ENCODE measurements around the gene WDR33. TPM values are rescaled to one million over a fixed set of nuclear protein-coding genes. Genes with fewer than 3 reads are reported as not detected.
"Not testable (repeated sequence)": the region's sequence is repeated elsewhere in the genome, so short reads cannot be mapped to it uniquely, and the experiment has no call there.

The WDR33 gene
- total RNA-seq, 2 donors from 2014 or later: 69.2 to 71.7 TPM

GRCh38 chr2:127799926-127800325 is 11.0 kb downstream of the WDR33 start:
- Mint-ChIP-seq H3K4me1 (ENCODE audit: low read depth) (peaks cover 64% of the 10 kb centered on the region), H3K9me3 (no peaks in the 10 kb centered on the region), H3K27ac (no peak overlapping the region), H3K4me3 (no peak overlapping the region), H3K36me3 (ENCODE audit: insufficient read depth in 2 of 2) (peaks cover 0 to 12% of the 10 kb centered on the region in 2 donors), H3K27me3 (ENCODE audit: low read depth) (no peaks in the 10 kb centered on the region)
- DNase-seq (no peak), ATAC-seq (replicated peaks in 1 of 2) (no peak)

GRCh38 chr2:127796389-127796788 is 14.6 kb downstream of the WDR33 start:
- H3K4me1 Mint-ChIP-seq (ENCODE audit: low read depth): peaks cover 60% of the 10 kb centered on the region
- no peaks in the 10 kb centered on the region for H3K27me3 Mint-ChIP-seq (ENCODE audit: low read depth)
- peaks cover 0 to 19% of the 10 kb centered on the region in 2 donors for H3K36me3 Mint-ChIP-seq (ENCODE audit: insufficient read depth in 2 of 2)
- H3K4me3 Mint-ChIP-seq: peak overlapping the region in 1 of 2 donors; percentile 63
- no peaks in the 10 kb centered on the region for H3K9me3 Mint-ChIP-seq
- ATAC-seq (replicated peaks in 1 of 2) (no peak), DNase-seq (no peak)
- peak overlapping the region; percentile 98 for H3K27ac Mint-ChIP-seq

- H3K27me3 Mint-ChIP-seq (ENCODE audit: low read depth); ATAC-seq (replicated peaks in 1 of 2); H3K9me3 Mint-ChIP-seq; DNase-seq; H3K4me3 Mint-ChIP-seq; H3K36me3 Mint-ChIP-seq (ENCODE audit: insufficient read depth in 2 of 2); H3K27ac Mint-ChIP-seq: not testable (repeated sequence)
- peaks cover 55% of the 10 kb centered on the region for H3K4me1 Mint-ChIP-seq (ENCODE audit: low read depth)
These were observed 16.1 kb downstream of the WDR33 start for GRCh38 chr2:127794901-127795300.

- H3K9me3 Mint-ChIP-seq: no peaks in the 10 kb centered on the region
- no peak overlapping the region for H3K4me3 Mint-ChIP-seq
- DNase-seq (no peak), ATAC-seq (replicated peaks in 1 of 2) (no peak)
- H3K27me3 Mint-ChIP-seq (ENCODE audit: low read depth): no peaks in the 10 kb centered on the region
- peaks cover 46% of the 10 kb centered on the region for H3K4me1 Mint-ChIP-seq (ENCODE audit: low read depth)
- peak overlapping the region; percentile 73 for H3K27ac Mint-ChIP-seq
- H3K36me3 Mint-ChIP-seq (ENCODE audit: insufficient read depth in 2 of 2): peaks cover 0 to 9% of the 10 kb centered on the region in 2 donors
These were observed 18.2 kb downstream of the WDR33 start for GRCh38 chr2:127792805-127793204.

- Mint-ChIP-seq H3K27me3 (ENCODE audit: low read depth) (no peaks in the 10 kb centered on the region), H3K9me3 (no peaks in the 10 kb centered on the region), H3K27ac (peak overlapping the region; percentile 48), H3K4me1 (ENCODE audit: low read depth) (peaks cover 29% of the 10 kb centered on the region), H3K36me3 (ENCODE audit: insufficient read depth in 2 of 2) (peaks cover 0 to 6% of the 10 kb centered on the region in 2 donors), H3K4me3 (no peak overlapping the region)
- peak; percentile 6 to 7 for DNase-seq
- ATAC-seq (replicated peaks in 1 of 2): peak in 1 of 2 donors; percentile 54
These were observed 20.1 kb downstream of the WDR33 start for GRCh38 chr2:127790694-127791529.

DNA sequence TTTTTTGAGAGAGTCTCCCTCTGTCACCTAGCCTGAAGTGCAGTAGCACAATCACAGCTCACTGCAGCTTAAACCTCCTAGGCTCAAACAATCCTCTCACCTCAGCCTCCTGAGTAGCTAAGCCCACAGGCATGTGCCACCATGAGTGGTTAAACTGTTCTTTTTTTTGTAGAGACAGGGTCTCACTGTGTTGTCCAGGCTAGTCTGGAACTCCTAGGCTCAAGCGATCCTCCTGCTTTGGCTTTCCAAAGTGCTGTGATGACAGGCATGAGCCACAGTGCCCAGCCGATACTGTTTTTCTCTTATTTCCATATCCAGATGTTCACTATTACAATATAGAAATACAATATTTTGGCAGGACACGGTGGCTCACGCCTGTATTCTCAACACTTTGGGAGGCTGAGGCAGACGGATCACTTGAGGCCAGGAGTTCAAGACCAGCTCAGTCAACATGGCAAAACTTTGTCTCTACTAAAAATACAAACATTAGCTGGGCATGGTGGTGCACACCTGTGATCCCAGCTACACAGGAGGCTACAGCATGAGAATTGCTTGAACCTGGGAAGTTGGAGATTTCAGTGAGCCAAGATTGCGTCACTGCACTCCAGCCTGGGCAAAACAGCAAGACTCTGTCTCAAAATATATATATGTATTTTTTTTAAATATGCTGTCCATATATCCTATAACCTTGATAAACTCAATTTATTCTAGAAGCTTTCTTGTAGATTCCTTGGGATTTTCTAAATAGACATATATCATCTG is 24.7 kb downstream of the WDR33 start:
- Mint-ChIP-seq H3K9me3 (no peaks in the 10 kb centered on the region), H3K27me3 (ENCODE audit: low read depth) (no peaks in the 10 kb centered on the region), H3K4me1 (ENCODE audit: low read depth) (peaks cover 23% of the 10 kb centered on the region), H3K36me3 (ENCODE audit: insufficient read depth in 2 of 2) (peaks cover 0 to 2% of the 10 kb centered on the region in 2 donors), H3K4me3 (no peak overlapping the region), H3K27ac (no peak overlapping the region)
- no peak for DNase-seq
- no peak for ATAC-seq (replicated peaks in 1 of 2)

DNA sequence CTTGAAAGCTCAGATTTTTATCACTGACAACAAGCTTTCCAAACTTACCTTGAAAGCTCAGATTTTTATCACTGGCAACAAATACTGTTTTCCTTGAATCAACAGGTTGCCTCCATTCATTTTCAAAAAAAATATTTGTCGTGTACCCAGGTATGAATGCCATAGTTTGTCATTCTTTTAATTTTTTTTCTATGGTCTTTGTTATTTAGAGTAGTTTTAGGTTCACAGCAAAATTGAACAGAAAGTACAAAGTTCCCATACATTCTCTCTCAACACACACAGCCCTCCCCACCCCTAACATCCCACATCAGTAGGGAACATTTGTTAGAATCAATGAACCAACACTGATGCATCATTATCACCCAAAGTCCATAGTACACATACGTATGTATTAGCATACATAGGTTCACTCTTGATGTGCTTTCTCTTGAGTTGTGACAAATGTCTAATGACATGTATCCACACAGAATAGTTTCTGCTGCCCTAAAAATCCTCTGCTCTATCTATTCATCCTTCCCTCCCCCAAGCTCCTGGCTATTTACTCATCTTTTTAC is 25.9 kb downstream of the WDR33 start:
- no peaks in the 10 kb centered on the region for H3K9me3 Mint-ChIP-seq
- ATAC-seq (replicated peaks in 1 of 2): no peak
- H3K36me3 Mint-ChIP-seq (ENCODE audit: insufficient read depth in 2 of 2): peaks cover 0 to 2% of the 10 kb centered on the region in 2 donors
- H3K4me3 Mint-ChIP-seq: no peak overlapping the region
- peak overlapping the region; percentile 6 for H3K27ac Mint-ChIP-seq
- DNase-seq: no peak
- no peaks in the 10 kb centered on the region for H3K27me3 Mint-ChIP-seq (ENCODE audit: low read depth)
- peaks cover 19% of the 10 kb centered on the region for H3K4me1 Mint-ChIP-seq (ENCODE audit: low read depth)

GRCh38 chr2:127783101-127783500 is 27.9 kb downstream of the WDR33 start:
- H3K4me1 Mint-ChIP-seq (ENCODE audit: low read depth): peaks cover 31% of the 10 kb centered on the region

DNA sequence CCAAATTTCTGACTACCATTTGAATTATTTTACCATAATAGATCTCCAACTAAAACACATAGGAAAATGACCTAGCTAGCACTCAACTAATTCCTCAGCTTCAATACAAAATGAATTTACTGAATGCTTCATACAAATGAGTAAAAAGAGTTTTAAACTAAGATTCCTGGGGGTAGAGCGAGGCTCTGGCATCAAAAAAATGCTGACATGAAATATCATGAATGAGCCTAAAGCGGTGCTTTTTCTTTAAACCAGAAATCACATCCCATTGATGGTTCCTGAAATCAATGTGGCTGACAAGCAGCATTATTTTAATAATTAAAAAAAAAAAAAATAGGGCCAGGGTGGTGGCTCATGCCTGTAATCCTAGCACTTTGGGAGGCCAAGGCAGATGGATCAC is 32.1 kb downstream of the WDR33 start:
- Mint-ChIP-seq H3K9me3 (peaks cover 0 to 2% of the 10 kb centered on the region in 2 donors), H3K27me3 (ENCODE audit: low read depth) (no peaks in the 10 kb centered on the region), H3K36me3 (ENCODE audit: insufficient read depth in 2 of 2) (peaks cover 2 to 3% of the 10 kb centered on the region in 2 donors), H3K4me1 (ENCODE audit: low read depth) (peaks cover 38% of the 10 kb centered on the region), H3K27ac (peak overlapping the region; percentile 29), H3K4me3 (no peak overlapping the region)
- ATAC-seq (replicated peaks in 1 of 2): no peak
- DNase-seq: no peak

More at GRCh38 chr2:127783101-127783500, 27.9 kb downstream of the WDR33 start:
- Mint-ChIP-seq H3K36me3 (ENCODE audit: insufficient read depth in 2 of 2) (peaks cover 2 to 5% of the 10 kb centered on the region in 2 donors), H3K27ac (no peak overlapping the region), H3K27me3 (ENCODE audit: low read depth) (no peaks in the 10 kb centered on the region), H3K9me3 (peaks cover 0 to 2% of the 10 kb centered on the region in 2 donors), H3K4me3 (no peak overlapping the region)
- ATAC-seq (replicated peaks in 1 of 2) (no peak), DNase-seq (no peak)

DNA sequence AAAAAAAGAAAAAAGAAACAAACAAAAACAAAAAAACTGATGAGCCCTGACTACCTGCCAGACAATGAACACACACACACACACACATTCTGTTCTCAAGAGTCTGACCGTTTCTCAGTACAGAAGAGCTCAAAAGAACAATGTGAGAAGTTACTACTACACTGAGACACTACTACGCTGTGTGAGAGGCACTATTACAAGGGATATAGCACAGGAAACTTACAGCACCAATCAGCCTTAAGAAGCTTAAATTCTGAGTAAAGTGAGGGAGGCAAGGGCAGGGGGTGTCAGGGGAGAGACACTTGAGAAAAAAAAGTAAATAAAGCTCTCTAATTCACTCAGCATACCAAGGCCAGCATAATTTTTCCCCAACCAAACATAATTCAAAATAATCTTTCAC is 32.5 kb downstream of the WDR33 start:
- no peaks in the 10 kb centered on the region for H3K27me3 Mint-ChIP-seq (ENCODE audit: low read depth)
- H3K9me3 Mint-ChIP-seq: peaks cover 0 to 2% of the 10 kb centered on the region in 2 donors
- peaks cover 2 to 3% of the 10 kb centered on the region in 2 donors for H3K36me3 Mint-ChIP-seq (ENCODE audit: insufficient read depth in 2 of 2)
- H3K4me3 Mint-ChIP-seq: no peak overlapping the region
- H3K27ac Mint-ChIP-seq: peak overlapping the region; percentile 29
- H3K4me1 Mint-ChIP-seq (ENCODE audit: low read depth): peaks cover 38% of the 10 kb centered on the region
- ATAC-seq (replicated peaks in 1 of 2) (no peak), DNase-seq (no peak)

DNA sequence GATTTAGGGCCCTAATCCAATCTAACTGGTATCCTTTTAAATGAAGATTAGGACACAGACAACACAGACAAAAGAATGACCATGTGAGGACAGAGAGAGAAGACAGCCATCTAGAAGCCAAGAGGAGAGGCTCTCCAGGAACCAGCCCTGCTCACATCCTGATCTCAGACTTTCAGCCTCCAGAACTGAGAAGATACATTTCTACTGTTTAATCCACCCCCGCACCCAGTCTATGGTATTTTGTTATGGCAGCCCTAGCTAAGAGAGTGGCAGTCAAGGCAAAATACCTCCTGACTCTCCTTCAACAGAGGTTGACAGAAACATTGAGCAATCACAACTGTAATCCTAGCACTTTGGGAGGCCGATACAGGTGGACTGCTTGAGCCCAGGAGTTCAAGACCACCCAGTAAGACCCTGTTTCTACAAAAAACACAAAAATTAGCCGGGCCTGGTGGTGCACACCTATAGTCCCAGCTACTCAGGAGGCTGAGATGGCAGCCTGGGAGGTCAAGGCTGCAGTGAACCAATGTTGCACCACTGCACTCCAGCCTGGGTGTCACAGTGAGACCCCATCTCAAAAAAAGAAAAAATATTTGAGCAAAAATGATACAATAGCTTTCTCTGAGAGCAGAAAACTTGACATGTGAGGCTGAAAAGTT is 34.7 kb downstream of the WDR33 start:
- Mint-ChIP-seq H3K27me3 (ENCODE audit: low read depth) (no peaks in the 10 kb centered on the region), H3K36me3 (ENCODE audit: insufficient read depth in 2 of 2) (peaks cover 2 to 3% of the 10 kb centered on the region in 2 donors), H3K4me3 (no peak overlapping the region), H3K9me3 (peaks cover 0 to 2% of the 10 kb centered on the region in 2 donors), H3K27ac (peak overlapping the region; percentile 43), H3K4me1 (ENCODE audit: low read depth) (peaks cover 38% of the 10 kb centered on the region)
- DNase-seq: no peak
- ATAC-seq (replicated peaks in 1 of 2): no peak

DNA sequence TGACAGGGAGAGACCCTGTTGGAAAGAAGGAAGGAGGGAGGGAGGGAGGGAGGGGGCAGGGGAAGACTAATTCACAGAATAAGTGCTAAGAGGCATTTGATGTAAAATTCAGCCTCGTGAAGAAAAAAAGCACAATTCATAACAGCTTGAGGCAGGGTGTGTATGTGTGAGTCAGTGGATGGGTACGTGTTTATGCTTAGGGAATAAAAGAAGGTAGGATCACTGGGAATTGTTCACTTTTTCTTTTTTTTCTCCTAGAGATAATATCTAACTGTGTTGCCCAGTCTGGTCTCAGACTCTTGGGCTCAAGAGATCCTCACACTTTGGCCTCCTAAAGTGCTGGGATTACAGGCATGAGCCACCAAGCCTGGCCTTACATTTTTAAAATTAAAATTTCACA is 39.2 kb downstream of the WDR33 start:
- no peaks in the 10 kb centered on the region for H3K27me3 Mint-ChIP-seq (ENCODE audit: low read depth)
- H3K4me1 Mint-ChIP-seq (ENCODE audit: low read depth): peaks cover 18% of the 10 kb centered on the region
- no peak overlapping the region for H3K4me3 Mint-ChIP-seq
- H3K27ac Mint-ChIP-seq: no peak overlapping the region
- H3K9me3 Mint-ChIP-seq: no peaks in the 10 kb centered on the region
- DNase-seq (no peak), ATAC-seq (replicated peaks in 1 of 2) (no peak)
- H3K36me3 Mint-ChIP-seq (ENCODE audit: insufficient read depth in 2 of 2): peaks cover 0 to 11% of the 10 kb centered on the region in 2 donors

Measured in activated T-cell treated with anti-CD3 and anti-CD28 coated beads, Interleukin-2, amount 50 U/mL, for 72 hours (primary cell).